Calu3 (cell line): ENCODE measurements around the gene PNMA5. TPM values are rescaled to one million over a fixed set of nuclear protein-coding genes. Genes with fewer than 3 reads are reported as not detected.
"Not testable (repeated sequence)": the region's sequence is repeated elsewhere in the genome, so short reads cannot be mapped to it uniquely, and the experiment has no call there.

ENCODE experiments used
- BruUV-seq: library from RNA; stranded (reverse); fragments of 400-500 nt; replicated peaks from 2 replicates; lab custom pipeline; 2021; lab: Mats Ljungman, UMichigan
- CTCF ChIA-PET: fragments of 300-600 bp; sonication (Branson Sonifier 250); formaldehyde crosslinking; loops from one replicate; lab custom pipeline; 2022; ENCODE audit warnings: antibody characterized with exemption; lab: Charles Lee
- DNase-seq: peaks from one replicate; pipeline ENCODE4 v3.0.0; 2022
- H3K27ac Mint-ChIP-seq: one replicate; pipeline ENCODE4 v1.8.0; 2022; ENCODE audit warnings: mixed read lengths; ENCODE audit not compliant: unreplicated experiment
- H3K27me3 Mint-ChIP-seq: one replicate; pipeline ENCODE4 v1.8.0; 2022; ENCODE audit warnings: mixed read lengths; ENCODE audit not compliant: unreplicated experiment
- H3K36me3 Mint-ChIP-seq: one replicate; pipeline ENCODE4 v1.8.0; 2022; ENCODE audit warnings: mild to moderate bottlenecking, moderate library complexity, mixed read lengths; ENCODE audit not compliant: insufficient read depth, unreplicated experiment
- H3K4me1 Mint-ChIP-seq: one replicate; pipeline ENCODE4 v1.8.0; 2022; ENCODE audit warnings: mild to moderate bottlenecking, low read depth, mixed read lengths; ENCODE audit not compliant: unreplicated experiment
- H3K4me3 Mint-ChIP-seq: one replicate; pipeline ENCODE4 v1.8.0; 2022; ENCODE audit warnings: mild to moderate bottlenecking, low read depth, moderate library complexity, mixed read lengths; ENCODE audit not compliant: unreplicated experiment
- H3K9me3 Mint-ChIP-seq: one replicate; pipeline ENCODE4 v1.8.0; 2022; ENCODE audit warnings: low read depth, mixed read lengths; ENCODE audit not compliant: unreplicated experiment
- intact Hi-C: fragments of 100-400 bp; cut with micrococcal nuclease; formaldehyde crosslinking; loops from one replicate; pipeline ENCODE4 v1.10.0; 2022; ENCODE audit not compliant: unreplicated experiment
- total RNA-seq: library from RNA; stranded (reverse); gene quantifications from 2 replicates; pipeline ENCODE4 v1.2.3, GENCODE V29; 2022
- TF ChIP-seq, protein P1 (sequence below): fragments of 200-600 bp; IDR thresholded peaks from one replicate; pipeline ENCODE4 v1.8.0; 2022; ENCODE audit warnings: antibody characterized with exemption; ENCODE audit not compliant: unreplicated experiment

Gene PNMA5
- total RNA-seq, 1 experiment from 2014 or later, result not detected

DNA sequence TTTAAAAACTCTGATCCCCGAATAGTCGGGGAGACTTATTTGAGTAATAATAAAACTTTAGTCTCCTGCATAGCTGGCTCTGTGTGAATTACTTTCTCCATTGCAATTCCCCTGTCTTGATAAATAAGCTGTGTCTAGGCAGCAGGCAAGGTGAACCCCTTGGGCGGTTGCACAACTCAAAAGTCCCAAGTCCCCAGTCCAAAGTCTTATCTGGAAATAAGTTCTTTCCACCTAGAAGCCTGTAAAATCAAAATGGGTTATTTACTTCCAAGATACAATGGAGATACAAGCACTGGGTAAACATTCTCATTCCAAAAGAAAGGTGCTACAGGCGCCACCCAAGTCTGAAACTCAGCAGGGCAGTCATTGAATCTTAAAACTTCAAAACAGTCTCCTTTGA is 10.1 kb upstream of the PNMA5 start:
- BruUV-seq, result no TSS peak
- Mint-ChIP-seq H3K36me3 (no peaks in the 10 kb centered on the region), H3K9me3 (peaks cover 12% of the 10 kb centered on the region), H3K27ac (no peak overlapping the region), H3K4me3 (no peak overlapping the region), H3K4me1 (no peaks in the 10 kb centered on the region), H3K27me3 (peaks cover 83% of the 10 kb centered on the region)
- CTCF ChIA-PET, result interaction anchor here (0.6 kb wide), 1 partner anchor 291 kb away, joined by 3 read pairs; no protein-coding TSS in a partner anchor
- TF ChIP-seq, protein P1, sequence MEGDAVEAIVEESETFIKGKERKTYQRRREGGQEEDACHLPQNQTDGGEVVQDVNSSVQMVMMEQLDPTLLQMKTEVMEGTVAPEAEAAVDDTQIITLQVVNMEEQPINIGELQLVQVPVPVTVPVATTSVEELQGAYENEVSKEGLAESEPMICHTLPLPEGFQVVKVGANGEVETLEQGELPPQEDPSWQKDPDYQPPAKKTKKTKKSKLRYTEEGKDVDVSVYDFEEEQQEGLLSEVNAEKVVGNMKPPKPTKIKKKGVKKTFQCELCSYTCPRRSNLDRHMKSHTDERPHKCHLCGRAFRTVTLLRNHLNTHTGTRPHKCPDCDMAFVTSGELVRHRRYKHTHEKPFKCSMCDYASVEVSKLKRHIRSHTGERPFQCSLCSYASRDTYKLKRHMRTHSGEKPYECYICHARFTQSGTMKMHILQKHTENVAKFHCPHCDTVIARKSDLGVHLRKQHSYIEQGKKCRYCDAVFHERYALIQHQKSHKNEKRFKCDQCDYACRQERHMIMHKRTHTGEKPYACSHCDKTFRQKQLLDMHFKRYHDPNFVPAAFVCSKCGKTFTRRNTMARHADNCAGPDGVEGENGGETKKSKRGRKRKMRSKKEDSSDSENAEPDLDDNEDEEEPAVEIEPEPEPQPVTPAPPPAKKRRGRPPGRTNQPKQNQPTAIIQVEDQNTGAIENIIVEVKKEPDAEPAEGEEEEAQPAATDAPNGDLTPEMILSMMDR, result no peak
- intact Hi-C loops, result no loop called here
- DNase-seq, result no peak

GRCh38 chrX:153002182-153002581 is 8.3 kb upstream of the PNMA5 start:
- DNase-seq, H3K4me1 Mint-ChIP-seq, intact Hi-C loops, H3K4me3 Mint-ChIP-seq, H3K27ac Mint-ChIP-seq, BruUV-seq, CTCF ChIA-PET, H3K36me3 Mint-ChIP-seq, H3K9me3 Mint-ChIP-seq: not testable (repeated sequence)
- H3K27me3 Mint-ChIP-seq, result peaks cover 70% of the 10 kb centered on the region

DNA sequence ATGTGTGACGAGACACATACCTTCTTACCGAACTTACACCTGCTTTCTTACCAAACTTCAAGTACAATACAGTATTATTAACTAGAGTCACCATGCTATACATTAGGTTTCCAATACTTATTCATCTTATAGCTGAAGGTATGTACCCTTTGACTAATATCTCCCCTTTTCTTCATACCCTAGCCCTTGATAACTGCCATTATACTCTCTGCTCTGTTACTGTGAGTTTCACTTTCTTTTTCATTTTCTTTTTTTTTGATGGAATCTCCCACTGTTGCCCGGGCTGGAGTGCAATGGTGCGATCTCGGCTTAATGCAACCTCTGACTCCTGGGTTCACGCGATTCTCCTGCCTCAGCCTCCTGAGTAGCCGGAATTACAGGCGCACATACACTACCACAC is 3.4 kb upstream of the PNMA5 start:
- no peak overlapping the region for H3K27ac Mint-ChIP-seq

DNA sequence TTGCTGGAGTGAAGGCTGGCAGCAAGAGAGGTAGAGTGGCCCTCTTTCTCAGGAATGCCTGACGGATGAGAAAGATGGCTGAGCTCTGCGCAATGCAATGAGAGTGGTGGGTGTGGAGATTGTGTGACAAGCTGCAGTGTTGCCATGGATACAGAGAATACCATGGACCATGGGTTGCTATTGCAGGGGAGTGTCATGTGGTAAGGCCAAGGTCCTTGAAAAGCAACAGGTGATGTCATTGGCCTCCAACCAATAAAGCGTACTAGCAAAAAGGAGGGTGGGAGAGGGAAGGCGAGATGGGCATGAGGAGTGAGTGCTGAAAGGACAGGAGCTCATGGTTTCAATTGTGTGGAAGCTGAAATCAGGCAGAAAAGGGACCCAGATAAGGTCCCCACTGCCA is 1.8 kb downstream of the PNMA5 start:
- no peaks in the 10 kb centered on the region for H3K9me3 Mint-ChIP-seq
- intact Hi-C loops, result no loop called here

More for the DNA sequence above, 3.4 kb upstream of the PNMA5 start:
- H3K4me3 Mint-ChIP-seq, result no peak overlapping the region
- H3K4me1 Mint-ChIP-seq, result no peaks in the 10 kb centered on the region
- peaks cover 2% of the 10 kb centered on the region for H3K9me3 Mint-ChIP-seq
- intact Hi-C loops, result no loop called here
- no peak for DNase-seq
- H3K27me3 Mint-ChIP-seq, result peaks cover 21% of the 10 kb centered on the region
- CTCF ChIA-PET, result interaction anchor here (0.5 to 0.7 kb wide), 3 partner anchors 38 to 446 kb away, joined by 4 to 7 read pairs (median 6); no protein-coding TSS in a partner anchor
- TF ChIP-seq, protein P1, result no peak
- no TSS peak for BruUV-seq
- no peaks in the 10 kb centered on the region for H3K36me3 Mint-ChIP-seq

GRCh38 chrX:152991123-152991522 is 2.8 kb downstream of the PNMA5 start:
- intact Hi-C loops, result no loop called here
- Mint-ChIP-seq H3K27me3 (peaks cover 37% of the 10 kb centered on the region), H3K4me3 (no peak overlapping the region), H3K36me3 (no peaks in the 10 kb centered on the region), H3K9me3 (no peaks in the 10 kb centered on the region), H3K27ac (no peak overlapping the region), H3K4me1 (no peaks in the 10 kb centered on the region)
- no TSS peak for BruUV-seq
- CTCF ChIA-PET, result no interaction called here
- TF ChIP-seq, protein P1, result no peak
- DNase-seq, result no peak

More for the DNA sequence above, 1.8 kb downstream of the PNMA5 start:
- Mint-ChIP-seq H3K4me3 (no peak overlapping the region), H3K4me1 (no peaks in the 10 kb centered on the region), H3K36me3 (no peaks in the 10 kb centered on the region), H3K27me3 (peaks cover 37% of the 10 kb centered on the region), H3K27ac (no peak overlapping the region)
- CTCF ChIA-PET, result no interaction called here
- TF ChIP-seq, protein P1, result no peak
- no peak for DNase-seq
- BruUV-seq, result no TSS peak
